ENCODE data around the gene AGTR2.

AGTR2 gene

GRCh38 chrX:116172976-116173375 is 2.4 kb downstream of the AGTR2 start:
- no peak overlapping the region for H3K4me2 ChIP-seq (ENCODE audit: low read length)
- H3K9me2 ChIP-seq (ENCODE audit: low read depth, low read length) = no peaks in the 10 kb centered on the region
- no peak for TF ChIP-seq CTCF (IDR thresholded peaks at IDR 0.05; ENCODE audit: low read length)

GRCh38 chrX:116181300-116181699 is 10.8 kb downstream of the AGTR2 start:
- TF ChIP-seq EZH2 (IDR thresholded peaks at IDR 0.05; ENCODE audit: borderline replicate concordance, low read length) = no peak
- TF ChIP-seq CTCF (IDR thresholded peaks at IDR 0.05; ENCODE audit: low read length) = no peak
- H3K27ac ChIP-seq (ENCODE audit: low read depth, low read length, poor library complexity, severe bottlenecking) = no peak overlapping the region
- no peak overlapping the region for H3K4me2 ChIP-seq (ENCODE audit: low read length)
- no peaks in the 10 kb centered on the region for H3K36me3 ChIP-seq (ENCODE audit: insufficient read depth, low read length)
- H3K4me3 ChIP-seq (ENCODE audit: low read depth, low read length, poor library complexity, severe bottlenecking) = no peak overlapping the region
- H3K9me2 ChIP-seq (ENCODE audit: low read depth, low read length) = no peaks in the 10 kb centered on the region
- H3K4me1 ChIP-seq (ENCODE audit: insufficient read depth, low read length, severe bottlenecking) = no peaks in the 10 kb centered on the region
- H3K9ac ChIP-seq (ENCODE audit: low read length) = no peak overlapping the region
- no peaks in the 10 kb centered on the region for H4K20me1 ChIP-seq (ENCODE audit: insufficient read depth, low read length)
- no peaks in the 10 kb centered on the region for H3F3A ChIP-seq (ENCODE audit: insufficient read depth, low read length)
- H3K79me2 ChIP-seq (ENCODE audit: insufficient read depth, low read length) = no peaks in the 10 kb centered on the region
- no peak overlapping the region for H2AFZ ChIP-seq (ENCODE audit: low read length)
- no peaks in the 10 kb centered on the region for H3K9me3 ChIP-seq (ENCODE audit: low read length)
- no peaks in the 10 kb centered on the region for H3K27me3 ChIP-seq (ENCODE audit: insufficient read depth, low read length)

More at GRCh38 chrX:116172976-116173375, 2.4 kb downstream of the AGTR2 start:
- Histone ChIP-seq H3K27me3 (ENCODE audit: insufficient read depth, low read length) (no peaks in the 10 kb centered on the region), H3K79me2 (ENCODE audit: insufficient read depth, low read length) (no peaks in the 10 kb centered on the region), H3K9me3 (ENCODE audit: low read length) (no peaks in the 10 kb centered on the region), H2AFZ (ENCODE audit: low read length) (no peak overlapping the region), H3K4me3 (ENCODE audit: low read depth, low read length, poor library complexity, severe bottlenecking) (no peak overlapping the region), H3K9ac (ENCODE audit: low read length) (no peak overlapping the region), H3K27ac (ENCODE audit: low read depth, low read length, poor library complexity, severe bottlenecking) (no peak overlapping the region), H4K20me1 (ENCODE audit: insufficient read depth, low read length) (no peaks in the 10 kb centered on the region), H3F3A (ENCODE audit: insufficient read depth, low read length) (no peaks in the 10 kb centered on the region), H3K4me1 (ENCODE audit: insufficient read depth, low read length, severe bottlenecking) (no peaks in the 10 kb centered on the region), H3K36me3 (ENCODE audit: insufficient read depth, low read length) (no peaks in the 10 kb centered on the region)

GRCh38 chrX:116185163-116185562 is 14.6 kb downstream of the AGTR2 start:
- H3F3A ChIP-seq (ENCODE audit: insufficient read depth, low read length) = no peaks in the 10 kb centered on the region
- no peaks in the 10 kb centered on the region for H3K4me1 ChIP-seq (ENCODE audit: insufficient read depth, low read length, severe bottlenecking)
- H3K4me3 ChIP-seq (ENCODE audit: low read depth, low read length, poor library complexity, severe bottlenecking) = no peak overlapping the region
- no peaks in the 10 kb centered on the region for H4K20me1 ChIP-seq (ENCODE audit: insufficient read depth, low read length)
- H3K4me2 ChIP-seq (ENCODE audit: low read length) = no peak overlapping the region
- H3K79me2 ChIP-seq (ENCODE audit: insufficient read depth, low read length) = no peaks in the 10 kb centered on the region
- no peaks in the 10 kb centered on the region for H3K27me3 ChIP-seq (ENCODE audit: insufficient read depth, low read length)
- no peak overlapping the region for H2AFZ ChIP-seq (ENCODE audit: low read length)
- no peak overlapping the region for H3K27ac ChIP-seq (ENCODE audit: low read depth, low read length, poor library complexity, severe bottlenecking)
- H3K9me2 ChIP-seq (ENCODE audit: low read depth, low read length) = no peaks in the 10 kb centered on the region
- no peaks in the 10 kb centered on the region for H3K36me3 ChIP-seq (ENCODE audit: insufficient read depth, low read length)
- H3K9ac ChIP-seq (ENCODE audit: low read length) = no peak overlapping the region
- no peak for TF ChIP-seq EZH2 (IDR thresholded peaks at IDR 0.05; ENCODE audit: borderline replicate concordance, low read length)
- TF ChIP-seq CTCF (IDR thresholded peaks at IDR 0.05; ENCODE audit: low read length) = no peak
- H3K9me3 ChIP-seq (ENCODE audit: low read length) = no peaks in the 10 kb centered on the region
